ENCODE measurements around the gene WDR38.
"Not testable (repeated sequence)": the region's sequence is repeated elsewhere in the genome, so short reads cannot be mapped to it uniquely, and the experiment has no call there.

GRCh38 chr9:124838567-124839275 is 14.5 kb upstream of the WDR38 start:
- TF ChIP-seq CTCF (conservative IDR thresholded peaks at IDR 0.05; ENCODE audit: low read length); EZH2phosphoT487 (IDR thresholded peaks at IDR 0.05; ENCODE audit: borderline replicate concordance): not testable (repeated sequence)

Measured in Loucy (cell line).